Placental epithelial cell (primary cell): ENCODE results near the gene CLBA1. TPM values are rescaled to one million over a fixed set of nuclear protein-coding genes. Genes with fewer than 3 reads are reported as not detected.

Experiments used
- total RNA-seq: library from RNA; depleted of rRNA; stranded (reverse); fragments of >200 nt; gene quantifications from 2 replicates; pipeline ENCODE4 v1.2.3, GENCODE V29; 2012

Gene CLBA1
- total RNA-seq: 5.5 and 9.8 TPM in 2 replicates

DNA sequence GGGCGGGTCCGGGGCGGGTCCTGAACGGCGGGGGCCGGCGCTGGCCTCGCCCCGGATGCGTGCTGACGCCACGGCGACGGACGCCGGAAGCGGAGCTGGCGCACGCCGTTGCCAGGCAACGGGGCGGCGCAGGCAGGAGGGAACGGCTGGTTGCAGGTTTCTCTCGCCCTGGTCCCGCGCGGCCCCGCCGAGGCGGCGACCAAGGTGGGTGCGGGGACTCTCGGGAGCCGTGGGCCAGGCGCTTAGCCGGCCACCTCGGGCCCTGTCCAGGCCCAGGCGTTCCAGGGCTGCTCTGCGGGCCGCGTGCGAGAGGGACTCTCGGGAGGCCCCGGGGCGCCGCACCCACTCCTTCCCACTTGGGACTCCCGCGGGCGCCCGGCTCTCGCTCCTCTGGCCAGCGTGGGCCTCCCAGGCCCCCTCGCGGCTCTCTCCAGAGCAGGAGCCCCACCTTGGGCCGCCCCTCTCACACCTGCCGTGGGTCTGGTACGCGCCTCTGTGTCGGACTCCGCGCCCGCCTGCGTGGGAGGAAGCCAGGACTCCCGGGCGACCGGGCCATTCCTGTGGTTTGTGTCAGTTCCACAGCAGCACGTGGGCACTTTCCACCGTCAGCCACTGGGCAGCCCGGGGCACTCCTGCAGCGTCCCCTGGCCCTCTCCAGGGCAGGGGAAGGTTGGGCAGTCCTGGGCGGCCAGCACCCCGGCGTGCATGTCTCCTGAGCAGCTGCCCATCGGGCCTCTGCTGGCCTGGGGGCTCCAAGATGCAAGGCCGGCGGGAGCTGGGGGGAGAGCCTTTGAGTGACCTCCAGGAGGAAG is at the start of gene CLBA1:
CLBA1 (plus strand) TSS at position 114 of the 812 bp plus-strand sequence; CDS start at position 758, 644 bp downstream.

DNA sequence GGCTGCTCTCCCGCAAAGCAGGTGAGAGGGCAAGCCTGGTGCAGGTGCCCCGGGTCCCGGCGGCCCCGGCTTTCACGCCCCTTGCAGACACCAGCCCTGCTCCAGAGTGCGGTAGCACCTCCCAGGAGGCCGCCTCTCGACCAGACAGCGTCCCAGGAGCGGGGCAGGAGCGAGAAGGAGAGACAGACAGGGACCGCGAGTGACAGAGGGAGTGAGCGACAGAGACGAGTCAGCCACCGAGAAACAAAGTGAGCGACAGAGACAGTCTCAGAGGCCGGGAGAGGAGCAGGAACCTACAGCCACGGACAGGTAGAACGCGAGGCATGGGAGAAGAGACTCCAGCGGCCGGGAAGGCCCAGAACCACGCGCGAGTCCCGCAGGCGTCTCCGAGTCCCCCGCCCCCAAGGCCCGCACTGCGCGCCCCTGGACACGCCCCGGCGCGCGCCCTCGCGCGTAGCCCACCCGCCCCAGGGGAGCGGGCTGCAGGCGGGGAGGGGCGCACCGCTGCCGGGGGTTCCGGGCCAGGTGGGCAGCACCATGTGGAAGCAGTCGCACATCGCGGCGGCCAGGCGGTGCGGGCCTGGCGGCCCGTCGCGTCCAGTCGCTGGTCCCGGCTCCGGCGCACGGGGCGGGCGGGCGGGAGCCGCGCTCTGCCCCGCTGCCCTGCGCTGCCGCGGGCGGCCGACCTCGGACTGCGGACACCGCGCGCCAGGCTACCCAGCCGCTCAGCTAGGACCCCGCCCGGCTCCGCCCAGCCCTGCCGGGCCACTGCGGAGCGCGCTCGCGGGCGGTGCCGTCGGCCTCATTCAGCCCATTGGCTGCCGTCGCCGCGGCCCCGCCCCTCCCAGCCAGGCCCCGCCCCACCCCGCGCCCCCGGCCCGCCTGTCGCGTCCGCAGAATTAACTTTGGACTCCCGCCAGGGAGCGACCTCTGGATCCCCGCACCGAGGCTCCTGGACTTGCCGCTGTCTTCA is 7.6 kb upstream of the CLBA1 start, which contains the start of gene AHNAK2:
AHNAK2 (minus strand) TSS at position 694 of the 973 bp plus-strand sequence; CDS start at position 557, 137 bp downstream.

DNA sequence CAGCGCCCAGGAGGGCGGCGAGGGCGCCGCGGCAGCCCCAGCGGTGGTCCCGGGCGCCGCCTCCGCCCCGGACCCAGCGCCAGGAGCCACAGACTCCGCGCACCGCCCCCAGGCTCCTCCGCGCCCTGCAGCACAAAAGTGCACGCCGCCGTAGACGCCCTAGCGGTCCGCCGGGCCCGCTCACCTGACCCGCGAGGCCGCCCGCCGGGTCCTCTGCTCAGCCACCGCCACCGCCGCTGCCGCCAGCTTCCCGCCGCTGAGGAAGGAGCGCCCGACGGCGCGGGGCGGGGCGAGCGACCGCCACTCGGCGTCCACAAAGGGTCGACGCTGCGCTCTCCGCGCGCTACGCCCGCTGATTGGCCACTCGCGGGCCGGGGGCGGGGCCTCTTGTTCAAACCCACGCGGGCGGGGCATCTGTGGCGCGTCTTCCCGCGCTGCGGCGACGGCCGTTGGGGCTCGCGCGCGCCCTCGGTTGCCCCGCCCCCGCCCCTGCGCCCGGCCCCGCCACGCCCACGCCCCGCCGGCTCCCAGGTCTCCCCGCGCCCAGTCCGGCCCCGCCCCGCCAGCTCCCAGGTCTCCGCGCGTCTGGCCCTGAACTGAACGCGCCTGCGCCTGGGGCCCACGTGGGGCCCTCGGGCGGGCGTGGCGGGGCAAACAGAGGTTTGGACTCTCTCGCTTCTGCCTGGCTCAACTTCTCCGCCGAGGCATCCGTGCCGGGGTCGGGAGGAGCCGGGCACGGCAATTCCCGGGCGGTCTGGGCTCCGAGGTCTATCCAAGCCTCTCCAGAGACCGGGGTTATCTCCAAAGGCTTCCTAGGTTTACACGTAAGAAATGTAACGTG is 35.4 kb downstream of the CLBA1 start, which contains the start of gene CDCA4:
CDCA4 (minus strand) TSS at position 269 of the 841 bp plus-strand sequence. CDS start 9,154 bp downstream, outside the sequence.

Other genes with a start within 250 kb of the CLBA1 start
- 43.6 and 92.0 TPM in 2 replicates for gene SIVA1, start 232.6 kb upstream of the CLBA1 start, total RNA-seq
- gene AKT1, start 190.0 kb upstream of the CLBA1 start, total RNA-seq: 147 and 182 TPM in 2 replicates
- gene ZBTB42, start 184.7 kb upstream of the CLBA1 start, total RNA-seq: 6.3 and 9.8 TPM in 2 replicates
- gene CEP170B, start 120.5 kb upstream of the CLBA1 start, total RNA-seq: 22.0 and 34.6 TPM in 2 replicates
- under 0.01 and 0.65 TPM in 2 replicates for gene PLD4, start 60.9 kb upstream of the CLBA1 start, total RNA-seq
- gene AHNAK2, start 7.4 kb upstream of the CLBA1 start, total RNA-seq: 168 and 363 TPM in 2 replicates
- 29.4 and 29.7 TPM in 2 replicates for gene CDCA4, start 35.3 kb downstream of the CLBA1 start, total RNA-seq
- 0.79 TPM in 1 of 2 replicates, not detected in the other for gene GPR132, start 79.6 kb downstream of the CLBA1 start, total RNA-seq
- gene JAG2, start 183.0 kb downstream of the CLBA1 start, total RNA-seq: 4.2 and 8.6 TPM in 2 replicates
- 16.5 and 36.9 TPM in 2 replicates for gene NUDT14, start 195.5 kb downstream of the CLBA1 start, total RNA-seq